Measurements from ENCODE around the gene FOXO6. TPM values are rescaled to one million over a fixed set of nuclear protein-coding genes. Genes with fewer than 3 reads are reported as not detected.

FOXO6 gene
- total and polyA plus RNA-seq, 10 of the 15 experiments (the other 5 are each of a cell fraction or from before 2014, with no cell fraction given) = 0.37 TPM; not detected in 9

DNA sequence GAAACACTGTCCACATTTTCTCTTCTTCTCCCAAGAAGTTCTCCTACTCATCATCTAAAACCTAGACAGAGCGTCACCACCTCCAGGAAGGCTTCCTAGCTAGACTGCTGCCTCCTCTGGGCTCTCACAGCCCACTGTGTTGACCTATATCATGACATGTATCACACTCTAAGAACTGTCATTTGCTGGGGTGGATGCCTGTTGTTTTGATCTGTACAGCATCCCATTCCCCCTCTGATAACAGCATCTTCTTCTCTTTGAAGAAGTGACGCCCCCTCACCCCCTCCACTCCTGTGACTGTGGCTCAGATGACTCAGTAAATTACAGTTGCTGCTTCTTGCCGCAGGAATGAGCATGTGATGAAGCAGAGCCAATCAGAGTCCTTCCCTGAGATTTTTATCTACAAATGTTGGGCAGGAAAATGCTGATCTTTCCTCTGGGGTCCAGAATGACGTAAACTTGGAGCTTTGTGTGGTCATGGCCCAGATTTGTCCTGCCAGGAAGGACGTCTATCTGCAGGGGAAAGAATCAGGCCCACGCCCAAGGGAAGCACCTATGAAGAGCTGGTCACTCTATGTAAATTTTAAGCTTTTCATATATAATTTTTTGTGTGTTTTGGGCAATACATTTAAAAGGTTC lies 28.0 kb upstream of the FOXO6 start:
- H3K4me2 ChIP-seq (ENCODE audit: control insufficient read depth, insufficient read depth) = no peak overlapping the region
- H4K20me1 ChIP-seq (ENCODE audit: control insufficient read depth, insufficient read depth) = no peaks in the 10 kb centered on the region
- RAD21 ChIA-PET (ENCODE audit: unreplicated experiment) = no interaction called here
- in situ Hi-C loops (cut with MboI) (no loop called here), intact Hi-C loops (cut with micrococcal nuclease; ENCODE audit: unreplicated experiment) (no loop called here)
- DNase-seq (ENCODE audit: low read depth, low spot score) (no peak), FAIRE-seq (no peak), ATAC-seq (no peak)
- H3K4me1 ChIP-seq (ENCODE audit: control insufficient read depth, insufficient read depth, low read length) = no peaks in the 10 kb centered on the region
- no TSS peak for BruUV-seq (replicated peaks)
- no peaks in the 10 kb centered on the region for H3K79me2 ChIP-seq (ENCODE audit: control insufficient read depth, insufficient read depth, low read length)
- H3K9me3 ChIP-seq (replicated peaks; ENCODE audit: control insufficient read depth, insufficient read depth, low read length) = no peaks in the 10 kb centered on the region
- SMC1A ChIA-PET (ENCODE audit: uncharacterized antibody, unreplicated experiment) = no interaction called here
- POLR2A ChIA-PET = no interaction called here
- no peak overlapping the region for H2AFZ ChIP-seq (ENCODE audit: control insufficient read depth, low read depth, low read length)
- no peaks in the 10 kb centered on the region for H3K36me3 ChIP-seq (ENCODE audit: control insufficient read depth in 2 of 2, insufficient read depth in 2 of 2, low read length in 1 of 2)
- no peaks in the 10 kb centered on the region for H3K27me3 ChIP-seq (replicated peaks in 1 of 2; ENCODE audit: control insufficient read depth in 2 of 2, insufficient read depth in 2 of 2, low read length in 1 of 2)
- WGBS (ENCODE audit: insufficient coverage, insufficient replicate concordance, low lambda C conversion rate, missing lambda C conversion rate) = 4% methylated on average over 6 of the region's 6 CpGs
- TF ChIP-seq GATAD2B (conservative IDR thresholded peaks at IDR 0.05; ENCODE audit: low read depth) = no peak
- H3K9ac ChIP-seq (ENCODE audit: control insufficient read depth, insufficient read depth, low read length) = no peak overlapping the region
- H3K4me3 ChIP-seq = no peak overlapping the region
- CTCF ChIA-PET = interaction anchor here (0.5 to 1.7 kb wide), 5 partner anchors 10 to 247 kb away, joined by 3 to 8 read pairs (median 3); no protein-coding TSS in a partner anchor
- H3K27ac ChIP-seq (ENCODE audit: control insufficient read depth, insufficient read depth) = no peak overlapping the region

DNA sequence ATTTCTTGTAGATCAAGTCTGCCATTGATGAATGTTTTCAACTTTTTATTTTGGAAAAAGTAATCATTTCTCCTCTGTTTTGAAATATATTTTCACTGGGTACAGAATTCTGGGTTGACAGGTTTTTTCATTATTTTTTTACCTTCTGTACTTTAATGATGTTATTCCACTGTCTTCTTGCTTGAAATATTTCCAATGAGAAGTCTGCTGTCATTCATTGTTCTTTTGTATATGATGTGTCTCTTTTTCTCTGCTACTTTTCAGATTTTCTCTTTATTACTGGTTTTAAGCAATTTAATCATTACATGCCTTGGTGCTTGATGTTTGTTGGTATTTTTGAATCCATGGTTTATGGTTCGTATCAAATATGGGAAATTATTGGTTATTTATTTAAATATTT lies 22.4 kb upstream of the FOXO6 start:
- H3K9me3 ChIP-seq (replicated peaks; ENCODE audit: control insufficient read depth, insufficient read depth, low read length) = no peaks in the 10 kb centered on the region; the same call in 2 of the 3 replicates
- no peak overlapping the region for H3K27ac ChIP-seq (ENCODE audit: control insufficient read depth, insufficient read depth)
- no peaks in the 10 kb centered on the region for H3K4me1 ChIP-seq (ENCODE audit: control insufficient read depth, insufficient read depth, low read length)
- FAIRE-seq = no peak
- ChIA-PET RAD21 (ENCODE audit: unreplicated experiment) (interaction anchor here (1.2 kb wide), 1 partner anchor 16 kb away, joined by 3 read pairs; no protein-coding TSS in a partner anchor), POLR2A (no interaction called here), CTCF (interaction anchor here (1.3 kb wide), 1 partner anchor 76 kb away, joined by 3 read pairs; no protein-coding TSS in a partner anchor), SMC1A (ENCODE audit: uncharacterized antibody, unreplicated experiment) (interaction anchor here (0.7 kb wide), 1 partner anchor 16 kb away, joined by 3 read pairs; no protein-coding TSS in a partner anchor)
- 78% methylated on average over 1 of the region's 1 CpG for WGBS (ENCODE audit: insufficient coverage, insufficient replicate concordance, low lambda C conversion rate, missing lambda C conversion rate)
- H3K27me3 ChIP-seq (replicated peaks in 1 of 2; ENCODE audit: control insufficient read depth in 2 of 2, insufficient read depth in 2 of 2, low read length in 1 of 2) = no peaks in the 10 kb centered on the region
- H3K4me3 ChIP-seq = no peak overlapping the region
- intact Hi-C loops (cut with micrococcal nuclease; ENCODE audit: unreplicated experiment) = no loop called here
- in situ Hi-C loops (cut with MboI) = no loop called here
- ATAC-seq = no peak
- H2AFZ ChIP-seq (ENCODE audit: control insufficient read depth, low read depth, low read length) = no peak overlapping the region
- BruUV-seq (replicated peaks) = no TSS peak
- no peaks in the 10 kb centered on the region for H3K79me2 ChIP-seq (ENCODE audit: control insufficient read depth, insufficient read depth, low read length)
- no peaks in the 10 kb centered on the region for H3K36me3 ChIP-seq (ENCODE audit: control insufficient read depth in 2 of 2, insufficient read depth in 2 of 2, low read length in 1 of 2)
- H3K4me2 ChIP-seq (ENCODE audit: control insufficient read depth, insufficient read depth) = no peak overlapping the region
- no peaks in the 10 kb centered on the region for H4K20me1 ChIP-seq (ENCODE audit: control insufficient read depth, insufficient read depth)
- no peak overlapping the region for H3K9ac ChIP-seq (ENCODE audit: control insufficient read depth, insufficient read depth, low read length)
- no peak for DNase-seq (ENCODE audit: low read depth, low spot score)
- TF ChIP-seq ZNF384 (IDR thresholded peaks at IDR 0.05; ENCODE audit: borderline replicate concordance, low read depth, low read length) (no peak), TAF1 (IDR thresholded peaks at IDR 0.05; ENCODE audit: borderline replicate concordance, low read depth, low read length) (no peak), DPF2 (IDR thresholded peaks at IDR 0.05) (no peak), SPI1 (IDR thresholded peaks at IDR 0.05; ENCODE audit: borderline replicate concordance, insufficient read depth, low read depth, low read length) (no peak), NFYB (IDR thresholded peaks at IDR 0.05; ENCODE audit: insufficient read depth, low read depth, low read length) (no peak), POLR2A (IDR thresholded peaks at IDR 0.05; ENCODE audit: low read depth, low read length) (no peak), SMAD1 (IDR thresholded peaks at IDR 0.05; ENCODE audit: low read depth, partially characterized antibody) (no peak), HDGF (IDR thresholded peaks at IDR 0.05) (no peak), NFYA (IDR thresholded peaks at IDR 0.05; ENCODE audit: borderline replicate concordance, low read depth, low read length) (no peak)
- TF ChIP-seq, protein P1, sequence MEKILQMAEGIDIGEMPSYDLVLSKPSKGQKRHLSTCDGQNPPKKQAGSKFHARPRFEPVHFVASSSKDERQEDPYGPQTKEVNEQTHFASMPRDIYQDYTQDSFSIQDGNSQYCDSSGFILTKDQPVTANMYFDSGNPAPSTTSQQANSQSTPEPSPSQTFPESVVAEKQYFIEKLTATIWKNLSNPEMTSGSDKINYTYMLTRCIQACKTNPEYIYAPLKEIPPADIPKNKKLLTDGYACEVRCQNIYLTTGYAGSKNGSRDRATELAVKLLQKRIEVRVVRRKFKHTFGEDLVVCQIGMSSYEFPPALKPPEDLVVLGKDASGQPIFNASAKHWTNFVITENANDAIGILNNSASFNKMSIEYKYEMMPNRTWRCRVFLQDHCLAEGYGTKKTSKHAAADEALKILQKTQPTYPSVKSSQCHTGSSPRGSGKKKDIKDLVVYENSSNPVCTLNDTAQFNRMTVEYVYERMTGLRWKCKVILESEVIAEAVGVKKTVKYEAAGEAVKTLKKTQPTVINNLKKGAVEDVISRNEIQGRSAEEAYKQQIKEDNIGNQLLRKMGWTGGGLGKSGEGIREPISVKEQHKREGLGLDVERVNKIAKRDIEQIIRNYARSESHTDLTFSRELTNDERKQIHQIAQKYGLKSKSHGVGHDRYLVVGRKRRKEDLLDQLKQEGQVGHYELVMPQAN (conservative IDR thresholded peaks at IDR 0.05) = no peak
- TF ChIP-seq, protein P2, sequence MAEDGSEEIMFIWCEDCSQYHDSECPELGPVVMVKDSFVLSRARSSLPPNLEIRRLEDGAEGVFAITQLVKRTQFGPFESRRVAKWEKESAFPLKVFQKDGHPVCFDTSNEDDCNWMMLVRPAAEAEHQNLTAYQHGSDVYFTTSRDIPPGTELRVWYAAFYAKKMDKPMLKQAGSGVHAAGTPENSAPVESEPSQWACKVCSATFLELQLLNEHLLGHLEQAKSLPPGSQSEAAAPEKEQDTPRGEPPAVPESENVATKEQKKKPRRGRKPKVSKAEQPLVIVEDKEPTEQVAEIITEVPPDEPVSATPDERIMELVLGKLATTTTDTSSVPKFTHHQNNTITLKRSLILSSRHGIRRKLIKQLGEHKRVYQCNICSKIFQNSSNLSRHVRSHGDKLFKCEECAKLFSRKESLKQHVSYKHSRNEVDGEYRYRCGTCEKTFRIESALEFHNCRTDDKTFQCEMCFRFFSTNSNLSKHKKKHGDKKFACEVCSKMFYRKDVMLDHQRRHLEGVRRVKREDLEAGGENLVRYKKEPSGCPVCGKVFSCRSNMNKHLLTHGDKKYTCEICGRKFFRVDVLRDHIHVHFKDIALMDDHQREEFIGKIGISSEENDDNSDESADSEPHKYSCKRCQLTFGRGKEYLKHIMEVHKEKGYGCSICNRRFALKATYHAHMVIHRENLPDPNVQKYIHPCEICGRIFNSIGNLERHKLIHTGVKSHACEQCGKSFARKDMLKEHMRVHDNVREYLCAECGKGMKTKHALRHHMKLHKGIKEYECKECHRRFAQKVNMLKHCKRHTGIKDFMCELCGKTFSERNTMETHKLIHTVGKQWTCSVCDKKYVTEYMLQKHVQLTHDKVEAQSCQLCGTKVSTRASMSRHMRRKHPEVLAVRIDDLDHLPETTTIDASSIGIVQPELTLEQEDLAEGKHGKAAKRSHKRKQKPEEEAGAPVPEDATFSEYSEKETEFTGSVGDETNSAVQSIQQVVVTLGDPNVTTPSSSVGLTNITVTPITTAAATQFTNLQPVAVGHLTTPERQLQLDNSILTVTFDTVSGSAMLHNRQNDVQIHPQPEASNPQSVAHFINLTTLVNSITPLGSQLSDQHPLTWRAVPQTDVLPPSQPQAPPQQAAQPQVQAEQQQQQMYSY (CRISPR knock-in tag; IDR thresholded peaks at IDR 0.05) = no peak
